Kidney (tissue), 14 donors: Measurements from ENCODE around the gene ZNF512B. TPM values are rescaled to one million over a fixed set of nuclear protein-coding genes. Genes with fewer than 3 reads are reported as not detected.

Source experiments
- DNase-seq, 5 donors: peaks; one replicate each; pipeline ENCODE4 v3.0.0-alpha.2; 2013 to 2020
- FAIRE-seq: peaks from 2 replicates; lab custom pipeline; 2012; peaks lifted over from hg19 to GRCh38; lab: Jason Lieb, UNC
- H3K27ac ChIP-seq, 2 donors: one replicate each; pipeline ENCODE4 v1.7.0; 2013; ENCODE audit warnings: low read depth in 2 of 2, low read length in 2 of 2, inconsistent platforms in 1 of 2
- H3K27me3 ChIP-seq: one replicate; pipeline ENCODE4 v1.7.1; 2013; ENCODE audit warnings: low read length, inconsistent platforms; ENCODE audit not compliant: control insufficient read depth, insufficient read depth
- H3K36me3 ChIP-seq, 3 donors: one replicate each; pipeline versions ENCODE4 v1.7.0 to v1.7.1; 2013; ENCODE audit warnings: low read length in 3 of 3, control low read depth in 1 of 3, inconsistent platforms in 1 of 3; ENCODE audit not compliant: insufficient read depth in 3 of 3, control insufficient read depth in 2 of 3
- H3K4me1 ChIP-seq, 3 donors: one replicate each; pipeline versions ENCODE4 v1.7.0 to v1.7.1; 2013; ENCODE audit warnings: low read length in 3 of 3, inconsistent platforms in 1 of 3, low read depth in 1 of 3; ENCODE audit not compliant: control insufficient read depth in 2 of 3, insufficient read depth in 2 of 3
- H3K4me3 ChIP-seq, 3 donors: one replicate each; pipeline versions ENCODE4 v1.7.0 to v1.8.1; 2013; ENCODE audit warnings: low read length in 3 of 3, control low read depth in 1 of 3, inconsistent platforms in 1 of 3
- H3K9ac ChIP-seq, 3 donors: one replicate each; pipeline versions ENCODE4 v1.7.0 to v1.7.1; 2013; ENCODE audit warnings: low read length in 3 of 3, control low read depth in 1 of 3, inconsistent platforms in 1 of 3
- H3K9me3 ChIP-seq, 3 donors: one replicate each; pipeline versions ENCODE4 v1.7.0 to v1.7.1; 2013; ENCODE audit warnings: low read length in 3 of 3, control low read depth in 1 of 3, inconsistent platforms in 1 of 3; ENCODE audit not compliant: control insufficient read depth in 2 of 3, insufficient read depth in 1 of 3
- CTCF ChIP-seq: IDR thresholded peaks from 3 replicates; pipeline ENCODE4 v1.5.1; 2012; ENCODE audit warnings: mild to moderate bottlenecking, moderate library complexity, borderline replicate concordance; ENCODE audit not compliant: insufficient read depth; ENCODE audit errors: extremely low read depth
- intact Hi-C: fragments of 100-400 bp; cut with DNase I; formaldehyde crosslinking; loops from one replicate; pipeline ENCODE4 v1.11.1; 2022
- polyA plus RNA-seq: library from polyadenylated mRNA; stranded (reverse); fragments of 350-450 nt; fragmentation: Illumina TruSeq; extraction: RNeasy Lipid Tissue Mini Kit (QIAGEN cat#74804); gene quantifications from one replicate; pipeline ENCODE4 v1.2.3, GENCODE V29; 2014; ENCODE audit warnings: low read depth, low replicate concordance; ENCODE audit not compliant: insufficient read depth
- total RNA-seq: library from RNA; stranded (reverse); fragmentation: NEBNext Ultra II Directional; extraction: Animal tissue kit (Norgen Biotek cat#: 25700); gene quantifications from one replicate; pipeline ENCODE4 v1.2.1, GENCODE V29; 2021
- donor health status: control.
- donor health status: control.
- donor health status: control.
- donor health status: control.
- donor health status: control.
- donor health status: DM: yes; HTN: yes; CAD: no.
- donor health status: Normal renal cell carcinoma (clear cell type).

The ZNF512B gene
- total and polyA plus RNA-seq, 2 donors from 2014 or later: 8.6 to 19.2 TPM

GRCh38 chr20:64003960-64004725 lies 34.4 kb upstream of the ZNF512B start:
- Histone ChIP-seq H3K4me3 (no peak overlapping the region), H3K9me3 (no peaks in the 10 kb centered on the region), H3K4me1 (peaks cover 0 to 8% (median 0%) of the 10 kb centered on the region in 3 donors), H3K9ac (no peak overlapping the region), H3K36me3 (peaks cover 5 to 41% (median 29%) of the 10 kb centered on the region in 3 donors), H3K27me3 (no peaks in the 10 kb centered on the region), H3K27ac (no peak overlapping the region)
- FAIRE-seq: no peak
- DNase-seq: peak in 4 of 5 donors; percentile 54 to 74 (median 66)
- no peak for TF ChIP-seq CTCF
- intact Hi-C loops: no loop called here

- H3K27ac ChIP-seq: no peak overlapping the region
- intact Hi-C loops: no loop called here
- H3K27me3 ChIP-seq: no peaks in the 10 kb centered on the region
- H3K4me1 ChIP-seq: peaks cover 0 to 4% (median 0%) of the 10 kb centered on the region in 3 donors
- no peak for TF ChIP-seq CTCF
- no peak overlapping the region for H3K4me3 ChIP-seq
- no peak overlapping the region for H3K9ac ChIP-seq
- DNase-seq (no peak), FAIRE-seq (no peak)
- H3K9me3 ChIP-seq: no peaks in the 10 kb centered on the region
- H3K36me3 ChIP-seq: peaks cover 2 to 50% (median 25%) of the 10 kb centered on the region in 3 donors
Observed at GRCh38 chr20:64001607-64002011, 31.9 kb upstream of the ZNF512B start.

- peaks cover 2 to 56% (median 25%) of the 10 kb centered on the region in 3 donors for H3K36me3 ChIP-seq
- no peak overlapping the region for H3K27ac ChIP-seq
- TF ChIP-seq CTCF: no peak
- H3K27me3 ChIP-seq: no peaks in the 10 kb centered on the region
- intact Hi-C loops: no loop called here
- H3K4me1 ChIP-seq: peaks cover 0 to 4% (median 0%) of the 10 kb centered on the region in 3 donors
- no peak for DNase-seq
- H3K9me3 ChIP-seq: no peaks in the 10 kb centered on the region
- FAIRE-seq: no peak
- no peak overlapping the region for H3K9ac ChIP-seq
- no peak overlapping the region for H3K4me3 ChIP-seq
Observed at GRCh38 chr20:64000906-64001305, 31.2 kb upstream of the ZNF512B start.
